H1 (cell line): ENCODE data around the gene HDAC7.

Experiments used
- EZH2 ChIP-seq: fragments of 200-600 bp; sonication (generic); IDR thresholded peaks from 2 replicates; pipeline ENCODE4 v1.7.1; 2012; ENCODE audit warnings: low read depth, mild to moderate bottlenecking, moderate library complexity, low read length, inconsistent platforms; ENCODE audit not compliant: severe bottlenecking
- KDM1A ChIP-seq: fragments of 200-600, 300-600 bp; sonication (generic); IDR thresholded peaks from 2 replicates; pipeline ENCODE4 v1.7.1; 2016; ENCODE audit warnings: mild to moderate bottlenecking, low read length, borderline replicate concordance
- MAFK ChIP-seq: IDR thresholded peaks from 2 replicates; pipeline ENCODE4 v1.6.1; 2012; ENCODE audit warnings: low read depth, mild to moderate bottlenecking, improper control_type of control experiment, low read length
- TAF1 ChIP-seq: IDR thresholded peaks from 2 replicates; pipeline ENCODE4 v1.6.1; 2011; ENCODE audit warnings: mild to moderate bottlenecking, low read depth, low read length
- YY1 ChIP-seq: IDR thresholded peaks from 2 replicates; pipeline ENCODE4 v1.6.1; 2011; ENCODE audit warnings: low read depth, mild to moderate bottlenecking, low read length

DNA sequence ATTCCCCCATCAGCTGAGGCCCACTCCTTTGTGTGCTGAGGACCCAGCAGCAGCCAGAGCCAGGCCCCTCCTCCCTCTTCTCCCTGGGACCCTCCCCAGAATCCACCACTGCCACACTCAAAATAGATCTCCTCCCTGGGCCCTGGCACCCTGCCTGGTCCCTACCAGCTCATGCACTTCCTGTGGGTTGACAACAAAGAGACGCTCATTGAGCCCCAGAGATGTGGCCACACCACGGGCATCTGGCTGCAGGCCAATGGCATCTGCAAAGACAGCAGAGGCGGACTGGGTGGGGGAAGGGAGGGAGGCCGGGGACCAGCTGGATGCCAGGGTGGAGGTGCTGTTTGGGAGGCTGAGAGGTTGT is 78.4 kb downstream of the HDAC7 start:
- TF ChIP-seq MAFK, result no peak
- TF ChIP-seq EZH2, result no peak
- TF ChIP-seq TAF1, result no peak
- no peak for TF ChIP-seq YY1
- TF ChIP-seq KDM1A, result no peak
